ENCODE measurements around the gene MMRN2. TPM values are rescaled to one million over a fixed set of nuclear protein-coding genes. Genes with fewer than 3 reads are reported as not detected.
"Not testable (repeated sequence)": the region's sequence is repeated elsewhere in the genome, so short reads cannot be mapped to it uniquely, and the experiment has no call there.

Gene MMRN2
- polyA plus RNA-seq, 1 donor from 2014 or later, result 0.15 TPM

DNA sequence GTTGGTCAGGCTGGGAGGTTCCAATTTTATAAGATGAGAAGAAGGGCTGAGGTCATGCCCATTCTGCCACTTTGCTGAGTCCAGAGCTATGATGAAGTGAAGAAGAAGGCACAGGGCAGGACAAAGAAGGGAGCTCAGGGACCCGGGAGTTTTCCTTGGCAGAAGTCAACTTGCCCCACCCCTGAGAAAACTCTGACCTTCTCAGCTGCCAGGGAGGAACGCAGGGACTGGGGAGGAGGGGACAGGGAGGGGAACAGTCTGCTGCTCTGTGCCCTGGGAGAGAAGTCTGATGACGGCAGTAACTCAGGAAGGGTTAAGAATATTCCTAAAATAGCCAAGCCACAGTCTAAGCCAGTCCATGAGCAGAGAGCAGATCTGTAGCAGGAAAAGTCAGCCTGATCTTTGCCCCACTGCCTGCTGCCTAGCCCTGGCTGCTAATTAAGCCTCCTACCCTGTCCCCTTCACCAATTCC lies 22.6 kb upstream of the MMRN2 start:
- no peaks in the 10 kb centered on the region for H3K27me3 ChIP-seq (ENCODE audit: insufficient read depth, low read depth, low read length)

DNA sequence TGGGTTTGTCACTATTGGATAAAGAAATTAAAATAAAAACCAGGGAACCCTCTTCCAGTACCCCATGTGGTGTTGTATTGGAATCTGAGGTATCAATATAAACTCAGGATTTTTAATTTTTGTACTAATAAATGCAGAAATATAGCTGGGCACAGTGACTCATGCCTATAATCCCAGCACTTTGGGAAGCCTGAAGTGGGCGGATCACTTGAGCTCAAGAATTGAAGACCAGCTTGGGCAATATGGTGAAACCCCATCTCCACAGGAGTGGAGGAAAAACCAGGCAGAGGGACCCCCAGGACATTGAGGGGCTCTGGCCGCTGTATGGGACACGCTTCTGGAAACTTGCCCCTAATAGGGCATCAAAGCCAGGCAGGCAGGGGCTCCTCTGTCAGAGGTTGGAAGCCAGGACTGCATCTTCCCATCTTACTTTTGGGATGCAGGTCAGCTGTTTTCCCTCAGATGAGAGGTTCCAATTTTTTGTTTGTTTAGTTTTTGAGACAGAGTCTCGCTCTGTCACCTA lies 21.9 kb upstream of the MMRN2 start:
- H3K9me3 ChIP-seq (ENCODE audit: low read length), result no peaks in the 10 kb centered on the region
- H3K27ac ChIP-seq (ENCODE audit: low read length), result no peak overlapping the region
- no peaks in the 10 kb centered on the region for H3K79me2 ChIP-seq (replicated peaks; ENCODE audit: insufficient read depth, low read length)
- no peaks in the 10 kb centered on the region for H4K20me1 ChIP-seq (ENCODE audit: insufficient read depth)
- no peaks in the 10 kb centered on the region for H3F3A ChIP-seq (ENCODE audit: insufficient read depth, low read length, poor library complexity, severe bottlenecking)
- H3K4me3 ChIP-seq (ENCODE audit: low read length), result no peak overlapping the region
- TF ChIP-seq TAF1 (IDR thresholded peaks at IDR 0.05; ENCODE audit: low read depth), result no peak
- no peaks in the 10 kb centered on the region for H3K9me2 ChIP-seq (ENCODE audit: insufficient read depth, low read length)
- H3K4me2 ChIP-seq (ENCODE audit: low read length), result no peak overlapping the region
- no peaks in the 10 kb centered on the region for H3K36me3 ChIP-seq (ENCODE audit: insufficient read depth, low read length)
- no peaks in the 10 kb centered on the region for H3K27me3 ChIP-seq (ENCODE audit: insufficient read depth, low read depth, low read length)
- H2AFZ ChIP-seq (ENCODE audit: low read depth, low read length), result no peak overlapping the region
- H3K9ac ChIP-seq (ENCODE audit: low read length), result no peak overlapping the region

More for the DNA sequence above, 22.6 kb upstream of the MMRN2 start:
- Histone ChIP-seq H2AFZ (ENCODE audit: low read depth, low read length) (no peak overlapping the region), H3K79me2 (replicated peaks; ENCODE audit: insufficient read depth, low read length) (no peaks in the 10 kb centered on the region), H3K27ac (ENCODE audit: low read length) (no peak overlapping the region), H3K4me3 (ENCODE audit: low read length) (no peak overlapping the region), H3K9me2 (ENCODE audit: insufficient read depth, low read length) (no peaks in the 10 kb centered on the region), H3K9me3 (ENCODE audit: low read length) (no peaks in the 10 kb centered on the region), H4K20me1 (ENCODE audit: insufficient read depth) (no peaks in the 10 kb centered on the region), H3K9ac (ENCODE audit: low read length) (no peak overlapping the region), H3K4me2 (ENCODE audit: low read length) (no peak overlapping the region), H3K36me3 (ENCODE audit: insufficient read depth, low read length) (no peaks in the 10 kb centered on the region), H3F3A (ENCODE audit: insufficient read depth, low read length, poor library complexity, severe bottlenecking) (no peaks in the 10 kb centered on the region)
- no peak for TF ChIP-seq EP300 (conservative IDR thresholded peaks at IDR 0.05; ENCODE audit: poor library complexity, severe bottlenecking)
- TF ChIP-seq RAD21 (conservative IDR thresholded peaks at IDR 0.05), result no peak
- TF ChIP-seq SMC3 (conservative IDR thresholded peaks at IDR 0.05; ENCODE audit: poor library complexity), result no peak
- TF ChIP-seq, protein P1, sequence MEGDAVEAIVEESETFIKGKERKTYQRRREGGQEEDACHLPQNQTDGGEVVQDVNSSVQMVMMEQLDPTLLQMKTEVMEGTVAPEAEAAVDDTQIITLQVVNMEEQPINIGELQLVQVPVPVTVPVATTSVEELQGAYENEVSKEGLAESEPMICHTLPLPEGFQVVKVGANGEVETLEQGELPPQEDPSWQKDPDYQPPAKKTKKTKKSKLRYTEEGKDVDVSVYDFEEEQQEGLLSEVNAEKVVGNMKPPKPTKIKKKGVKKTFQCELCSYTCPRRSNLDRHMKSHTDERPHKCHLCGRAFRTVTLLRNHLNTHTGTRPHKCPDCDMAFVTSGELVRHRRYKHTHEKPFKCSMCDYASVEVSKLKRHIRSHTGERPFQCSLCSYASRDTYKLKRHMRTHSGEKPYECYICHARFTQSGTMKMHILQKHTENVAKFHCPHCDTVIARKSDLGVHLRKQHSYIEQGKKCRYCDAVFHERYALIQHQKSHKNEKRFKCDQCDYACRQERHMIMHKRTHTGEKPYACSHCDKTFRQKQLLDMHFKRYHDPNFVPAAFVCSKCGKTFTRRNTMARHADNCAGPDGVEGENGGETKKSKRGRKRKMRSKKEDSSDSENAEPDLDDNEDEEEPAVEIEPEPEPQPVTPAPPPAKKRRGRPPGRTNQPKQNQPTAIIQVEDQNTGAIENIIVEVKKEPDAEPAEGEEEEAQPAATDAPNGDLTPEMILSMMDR (IDR thresholded peaks at IDR 0.05; ENCODE audit: poor library complexity, severe bottlenecking), result no peak
- TF ChIP-seq EZH2 (IDR thresholded peaks at IDR 0.05; ENCODE audit: borderline replicate concordance, insufficient read depth, low read length, poor library complexity, severe bottlenecking), result no peak
- no peak for TF ChIP-seq TAF1 (IDR thresholded peaks at IDR 0.05; ENCODE audit: low read depth)
- TF ChIP-seq, protein P2, sequence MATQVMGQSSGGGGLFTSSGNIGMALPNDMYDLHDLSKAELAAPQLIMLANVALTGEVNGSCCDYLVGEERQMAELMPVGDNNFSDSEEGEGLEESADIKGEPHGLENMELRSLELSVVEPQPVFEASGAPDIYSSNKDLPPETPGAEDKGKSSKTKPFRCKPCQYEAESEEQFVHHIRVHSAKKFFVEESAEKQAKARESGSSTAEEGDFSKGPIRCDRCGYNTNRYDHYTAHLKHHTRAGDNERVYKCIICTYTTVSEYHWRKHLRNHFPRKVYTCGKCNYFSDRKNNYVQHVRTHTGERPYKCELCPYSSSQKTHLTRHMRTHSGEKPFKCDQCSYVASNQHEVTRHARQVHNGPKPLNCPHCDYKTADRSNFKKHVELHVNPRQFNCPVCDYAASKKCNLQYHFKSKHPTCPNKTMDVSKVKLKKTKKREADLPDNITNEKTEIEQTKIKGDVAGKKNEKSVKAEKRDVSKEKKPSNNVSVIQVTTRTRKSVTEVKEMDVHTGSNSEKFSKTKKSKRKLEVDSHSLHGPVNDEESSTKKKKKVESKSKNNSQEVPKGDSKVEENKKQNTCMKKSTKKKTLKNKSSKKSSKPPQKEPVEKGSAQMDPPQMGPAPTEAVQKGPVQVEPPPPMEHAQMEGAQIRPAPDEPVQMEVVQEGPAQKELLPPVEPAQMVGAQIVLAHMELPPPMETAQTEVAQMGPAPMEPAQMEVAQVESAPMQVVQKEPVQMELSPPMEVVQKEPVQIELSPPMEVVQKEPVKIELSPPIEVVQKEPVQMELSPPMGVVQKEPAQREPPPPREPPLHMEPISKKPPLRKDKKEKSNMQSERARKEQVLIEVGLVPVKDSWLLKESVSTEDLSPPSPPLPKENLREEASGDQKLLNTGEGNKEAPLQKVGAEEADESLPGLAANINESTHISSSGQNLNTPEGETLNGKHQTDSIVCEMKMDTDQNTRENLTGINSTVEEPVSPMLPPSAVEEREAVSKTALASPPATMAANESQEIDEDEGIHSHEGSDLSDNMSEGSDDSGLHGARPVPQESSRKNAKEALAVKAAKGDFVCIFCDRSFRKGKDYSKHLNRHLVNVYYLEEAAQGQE (IDR thresholded peaks at IDR 0.05; ENCODE audit: borderline replicate concordance), result no peak
- TF ChIP-seq MXI1 (conservative IDR thresholded peaks at IDR 0.05; ENCODE audit: poor library complexity, severe bottlenecking), result no peak
- TF ChIP-seq POLR2AphosphoS5 (IDR thresholded peaks at IDR 0.05), result no peak

DNA sequence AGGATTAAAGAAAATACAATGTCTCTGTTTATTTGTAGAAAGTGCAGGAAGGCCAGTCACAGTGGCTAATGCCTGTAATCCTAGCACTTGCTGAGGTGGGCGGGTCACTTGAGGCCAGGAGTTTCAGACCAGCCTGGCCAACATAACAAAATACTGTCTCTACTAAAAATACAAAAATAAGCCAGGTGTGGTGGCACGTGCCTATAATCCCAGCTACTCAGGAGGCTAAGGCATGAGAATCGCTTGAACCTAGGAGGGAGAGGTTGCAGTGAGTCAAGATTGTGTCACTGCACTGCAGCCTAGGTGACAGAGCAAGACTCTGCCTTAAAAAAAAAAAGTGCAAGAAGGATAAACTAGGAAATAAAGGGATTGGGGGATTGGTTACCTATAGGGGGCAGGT lies 21.0 kb upstream of the MMRN2 start:
- not testable (repeated sequence) for H3K36me3 ChIP-seq (ENCODE audit: insufficient read depth, low read length); H3K9me2 ChIP-seq (ENCODE audit: insufficient read depth, low read length); H3K4me3 ChIP-seq (ENCODE audit: low read length); H3K9ac ChIP-seq (ENCODE audit: low read length); H4K20me1 ChIP-seq (ENCODE audit: insufficient read depth); H3F3A ChIP-seq (ENCODE audit: insufficient read depth, low read length, poor library complexity, severe bottlenecking); H3K27ac ChIP-seq (ENCODE audit: low read length); H3K27me3 ChIP-seq (ENCODE audit: insufficient read depth, low read depth, low read length); H3K79me2 ChIP-seq (replicated peaks; ENCODE audit: insufficient read depth, low read length); H3K4me2 ChIP-seq (ENCODE audit: low read length); H2AFZ ChIP-seq (ENCODE audit: low read depth, low read length); H3K9me3 ChIP-seq (ENCODE audit: low read length)
